Stimulated activated CD4-positive, alpha-beta T cell treated with anti-CD3 and anti-CD28 coated beads, TNF-alpha, amount 100 ng/mL, for 24 hours (primary cell): Measurements from ENCODE around the gene MRO.
"Not testable (repeated sequence)": the region's sequence is repeated elsewhere in the genome, so short reads cannot be mapped to it uniquely, and the experiment has no call there.

ENCODE experiments used
- DNase-seq, 3 experiments: peaks; one replicate each; pipeline ENCODE4 v3.0.0-alpha.2; 2020; ENCODE audit warnings: low read depth in 3 of 3

MRO gene

GRCh38 chr18:50819728-50820378 lies at the start of gene MRO:
TSS of gene MRO (minus strand) at chr18:50820016. CDS start at chr18:50809400, 10,616 bp downstream.
- peak; percentile 62 to 76 (median 62) for DNase-seq

GRCh38 chr18:50869150-50869549 lies 49.3 kb upstream of the MRO start:
- DNase-seq: no peak

DNA sequence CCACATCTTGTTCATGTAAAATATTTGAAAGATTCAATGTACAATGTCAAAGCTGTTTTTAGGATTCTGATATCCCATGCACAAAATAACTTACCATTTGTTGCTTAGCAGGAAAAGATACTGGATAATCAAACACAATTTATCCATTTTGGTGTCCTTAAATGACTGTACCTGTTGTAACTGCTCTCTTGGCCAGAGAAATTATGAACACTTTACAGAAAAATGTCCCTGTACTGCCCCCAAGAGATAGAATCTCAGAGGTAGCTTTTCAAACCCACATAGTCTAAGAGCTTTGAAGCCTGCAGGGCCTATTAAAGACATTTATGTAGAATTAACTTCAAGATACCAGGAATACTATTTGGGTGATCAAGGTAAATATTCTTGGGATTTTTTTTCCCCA lies 46.9 kb upstream of the MRO start:
- DNase-seq: no peak

DNA sequence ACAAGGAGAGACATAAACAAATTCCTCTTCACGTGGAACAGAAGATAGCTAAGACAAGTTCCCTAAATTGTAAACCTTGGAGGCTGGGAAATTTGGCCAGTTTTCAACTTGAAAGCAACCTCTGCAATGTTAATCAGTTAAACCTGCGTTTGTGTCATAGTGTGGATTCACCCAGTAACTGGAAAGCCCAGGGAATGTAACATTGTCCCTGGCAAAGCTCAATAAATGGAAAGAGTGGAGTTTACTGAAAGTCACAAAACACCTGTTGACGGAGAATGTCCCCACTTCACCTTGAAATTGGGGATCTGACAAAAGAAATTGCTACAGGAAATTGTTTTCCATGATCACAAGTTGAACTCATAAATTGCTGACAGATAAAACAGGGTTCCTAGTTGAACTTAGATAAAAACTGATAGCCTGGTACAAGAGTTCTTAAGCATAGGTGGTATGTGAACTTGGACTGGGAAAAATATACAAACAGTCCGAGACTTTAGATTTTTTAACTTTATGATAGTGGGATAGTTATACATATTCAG lies 44.1 kb upstream of the MRO start:
- no peak for DNase-seq

- DNase-seq: no peak
These were observed 42.6 kb upstream of the MRO start for GRCh38 chr18:50862401-50862800.

- no peak for DNase-seq
These were observed 41.8 kb upstream of the MRO start for GRCh38 chr18:50861617-50862016.

DNA sequence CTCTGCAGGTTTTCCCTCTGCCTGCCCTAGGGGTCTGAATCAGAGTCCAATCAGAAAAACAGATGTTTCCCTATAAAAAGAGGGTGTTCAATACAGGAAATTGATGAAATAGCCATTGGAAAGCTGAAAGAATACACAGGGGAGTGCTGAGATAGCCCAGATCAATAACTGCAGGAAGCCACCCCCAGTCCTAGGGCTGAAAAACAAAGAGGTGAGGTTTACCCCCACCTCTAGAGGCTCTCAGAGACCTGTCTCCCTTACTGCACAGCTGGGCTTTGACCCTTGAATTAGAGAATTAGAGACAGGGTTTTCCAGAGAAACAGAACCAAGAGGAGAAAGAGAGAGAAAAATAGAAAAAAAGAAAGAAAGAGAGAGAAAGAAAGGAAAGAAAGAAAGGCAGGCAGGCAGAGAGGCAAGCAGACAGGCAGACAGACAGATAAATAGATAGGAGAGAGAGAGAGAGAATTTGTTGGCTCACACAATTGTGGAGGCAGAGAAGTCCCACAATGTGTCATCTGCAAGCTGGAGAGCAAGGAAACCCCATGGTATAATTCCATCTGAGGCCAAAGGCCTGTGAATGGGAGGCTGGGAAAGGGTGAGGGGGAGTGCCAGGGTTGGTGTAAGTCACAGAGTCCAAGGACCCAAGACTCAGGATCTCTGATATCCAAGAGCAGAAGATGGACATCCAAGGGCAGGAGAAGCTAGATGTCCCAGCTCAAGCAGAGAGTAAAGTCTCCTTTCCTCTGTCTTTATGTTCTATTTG lies 40.2 kb upstream of the MRO start:
- DNase-seq: no peak

- no peak for DNase-seq
These were observed 37.9 kb upstream of the MRO start for GRCh38 chr18:50857694-50858093.

DNA sequence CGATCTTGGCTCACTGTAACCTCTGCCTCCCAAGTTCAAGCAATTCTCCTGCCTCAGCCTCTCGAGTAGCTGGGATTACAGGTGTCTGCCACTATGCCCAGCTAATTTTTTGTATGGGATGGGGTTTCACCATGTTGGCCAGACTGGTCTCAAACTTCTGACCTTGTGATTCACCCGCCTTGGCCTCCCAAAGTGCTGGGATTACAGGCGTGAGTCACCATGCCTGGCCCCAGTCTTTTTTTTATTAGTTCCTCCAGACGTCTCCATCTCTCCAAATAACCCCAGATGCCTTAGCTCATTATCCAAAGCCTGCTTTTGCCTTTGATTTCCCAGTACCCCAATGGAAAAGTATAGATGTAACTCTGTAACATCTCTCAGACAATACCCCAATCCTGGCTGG lies 37.4 kb upstream of the MRO start:
- DNase-seq: not testable (repeated sequence)

DNA sequence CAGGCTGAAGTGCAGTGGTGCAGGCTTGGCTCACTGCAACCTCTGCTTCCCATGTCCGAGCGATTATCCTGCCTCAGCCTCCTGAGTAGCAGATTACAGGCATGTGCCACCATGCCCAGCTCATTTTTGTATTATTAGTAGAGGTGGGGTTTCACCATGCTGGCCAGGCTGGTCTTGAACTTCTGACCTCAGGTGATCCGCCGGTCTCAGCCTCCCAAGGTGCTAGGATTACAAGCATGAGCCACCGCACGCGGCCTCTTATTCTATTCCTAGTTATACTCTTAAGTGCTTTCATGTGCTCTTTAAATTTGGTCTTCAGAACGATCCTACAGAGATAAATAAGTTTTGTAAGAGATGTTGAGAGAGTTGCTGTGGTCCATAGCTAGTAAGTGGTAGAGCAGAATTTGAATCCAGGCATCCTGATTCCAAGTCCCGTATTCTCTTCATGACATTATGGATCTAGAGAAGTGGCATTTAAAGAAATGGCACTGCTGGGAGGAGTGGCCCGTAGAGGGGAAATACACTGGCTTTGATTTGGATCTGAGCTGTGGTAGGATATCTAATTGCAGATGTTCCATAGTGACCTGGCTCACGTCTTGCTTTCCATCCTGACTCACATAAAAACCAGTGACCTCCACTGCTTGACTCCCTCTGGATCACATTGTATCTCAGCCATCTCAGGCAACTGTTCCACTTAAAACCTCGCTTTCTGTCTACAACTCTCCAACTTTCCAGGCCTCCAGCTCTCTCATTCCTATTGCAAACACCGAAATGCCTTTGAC lies 36.4 kb upstream of the MRO start:
- DNase-seq: no peak

DNA sequence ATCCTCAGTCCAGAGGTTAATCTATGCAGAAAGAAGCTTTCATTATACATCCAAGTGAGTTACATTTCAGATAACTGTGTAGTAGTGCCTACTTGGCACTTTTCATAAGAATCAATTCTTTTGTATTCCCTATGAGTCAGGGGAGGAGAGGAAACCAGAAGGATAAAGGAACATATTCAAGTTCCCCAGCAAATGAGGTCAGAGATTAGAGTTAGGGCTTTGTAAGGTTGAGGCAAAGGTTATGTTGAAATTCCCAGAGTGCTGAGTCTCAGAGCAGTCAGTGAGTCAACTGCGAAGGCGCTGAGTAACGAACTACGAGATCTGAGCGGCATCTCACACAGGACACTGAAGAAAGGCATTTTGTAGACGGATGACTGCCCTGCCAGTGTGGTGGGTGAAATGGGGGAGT lies 34.1 kb upstream of the MRO start:
- no peak for DNase-seq

DNA sequence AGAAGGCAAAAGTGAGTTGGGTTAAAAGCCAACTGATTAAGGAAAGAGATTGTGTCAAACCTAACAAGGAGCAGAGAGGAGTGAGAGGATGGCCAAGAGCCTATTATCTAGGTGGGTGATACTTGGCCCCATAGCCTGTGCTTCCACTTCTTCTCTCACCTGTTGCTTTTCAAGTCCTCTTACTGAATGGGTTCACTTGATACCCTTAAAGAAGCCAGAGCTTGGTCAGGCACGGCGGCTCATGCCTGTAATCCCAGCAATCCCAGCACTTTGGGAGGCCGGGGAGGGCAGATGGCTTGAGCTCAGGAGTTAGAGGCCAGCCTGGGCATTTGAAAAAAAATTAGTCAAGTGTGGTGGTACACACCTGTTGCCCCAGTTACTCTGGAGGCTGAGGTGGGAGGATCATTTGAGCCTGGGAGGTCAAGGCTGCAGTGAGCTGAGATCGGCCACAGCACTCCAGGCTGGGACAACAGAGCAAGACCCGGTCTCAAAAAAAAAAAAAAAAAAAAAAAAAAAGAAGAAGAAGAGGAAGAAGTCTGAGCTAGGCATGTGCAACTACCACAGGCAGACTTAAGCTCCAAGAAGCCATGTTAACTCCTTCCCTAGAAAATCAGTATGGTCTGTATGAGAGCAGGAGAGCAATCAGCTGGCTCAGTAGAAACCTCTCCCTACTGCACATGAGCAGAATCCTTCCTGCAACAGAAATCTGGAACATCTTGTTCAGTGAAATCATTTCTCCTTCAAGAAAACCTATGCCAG lies 30.7 kb upstream of the MRO start:
- DNase-seq: no peak

DNA sequence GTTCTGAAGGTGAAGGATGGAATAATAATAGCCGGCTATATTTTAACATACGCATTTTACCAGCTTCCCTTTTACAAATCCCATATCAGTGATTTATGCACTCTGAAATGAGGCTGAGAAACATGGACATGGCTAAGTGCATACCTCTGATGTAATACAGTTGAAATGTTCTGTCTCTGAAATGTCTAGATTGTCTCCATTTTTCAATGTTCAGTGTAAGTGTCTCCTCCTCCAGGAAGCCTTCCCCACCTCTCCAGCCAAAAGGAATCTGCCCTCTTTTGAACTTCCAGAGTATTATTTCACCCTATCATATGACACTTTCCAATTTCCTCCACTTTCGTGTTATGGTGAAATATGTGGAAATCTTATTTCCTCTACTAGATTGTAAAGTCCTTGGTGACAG lies 29.6 kb upstream of the MRO start:
- no peak for DNase-seq

DNA sequence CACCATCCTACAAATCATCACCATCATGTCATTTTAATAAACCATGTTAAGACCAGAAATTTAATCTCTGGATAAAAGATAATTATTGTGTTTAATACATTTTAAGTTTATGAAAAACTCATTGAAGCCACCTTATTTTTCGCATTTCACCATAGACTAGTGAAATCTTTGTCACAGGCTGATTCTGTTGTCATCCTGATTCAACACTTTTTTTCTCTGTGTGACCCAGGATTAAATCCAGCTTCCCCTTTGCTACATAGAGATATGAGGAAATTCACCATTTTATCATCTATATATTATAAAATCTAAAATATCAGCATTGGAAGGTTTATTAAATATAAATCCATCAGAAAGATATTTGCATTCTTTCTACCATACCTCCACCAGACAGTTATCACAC lies 29.2 kb upstream of the MRO start:
- no peak for DNase-seq

- DNase-seq: no peak
These were observed 28.3 kb upstream of the MRO start for GRCh38 chr18:50848061-50848551.

- DNase-seq: no peak
These were observed 27.4 kb upstream of the MRO start for GRCh38 chr18:50847192-50847591.

GRCh38 chr18:50844960-50845359 lies 25.1 kb upstream of the MRO start:
- DNase-seq: no peak

- no peak for DNase-seq
These were observed 24.7 kb upstream of the MRO start for GRCh38 chr18:50844554-50844953.

GRCh38 chr18:50842846-50843245 lies 23.0 kb upstream of the MRO start:
- no peak for DNase-seq

- DNase-seq: no peak
These were observed 20.2 kb upstream of the MRO start for GRCh38 chr18:50839996-50840395.

GRCh38 chr18:50839341-50839740 lies 19.5 kb upstream of the MRO start:
- DNase-seq: no peak
